C4-2B (cell line): ENCODE results near the gene KLRG1.

Source experiments
- CTCF ChIP-seq: fragments of 450-650 bp; conservative IDR thresholded peaks from 2 replicates; pipeline ENCODE4 v1.5.1; 2017; ENCODE audit warnings: mild to moderate bottlenecking
- ZFX ChIP-seq: fragments of 450-650 bp; IDR thresholded peaks from 2 replicates; pipeline ENCODE4 v1.6.1; 2017

- no peak for TF ChIP-seq CTCF
- TF ChIP-seq ZFX: no peak
These were observed 45.7 kb upstream of the KLRG1 start for GRCh38 chr12:8943565-8944186.
